T-helper 1 cell treated with Interleukin-12 subunit alpha and Interleukin-12 subunit beta and Interleukin-4 antibody, amounts not matched to agents 30 ng/mL and 1 ng/mL, for 36 hours (primary cell): ENCODE data around the gene ABLIM1. TPM values are rescaled to one million over a fixed set of nuclear protein-coding genes. Genes with fewer than 3 reads are reported as not detected.

Source experiments
- intact Hi-C: fragments of 100-400 bp; cut with micrococcal nuclease; formaldehyde crosslinking; loops from one replicate; pipeline ENCODE4 v1.15.1; 2024
- total RNA-seq: library from RNA; stranded (reverse); gene quantifications from 2 replicates; pipeline ENCODE4 v1.2.3, GENCODE V29; 2022

Gene ABLIM1
- total RNA-seq, 1 donor from 2014 or later = 68.3 TPM

- intact Hi-C loops = loop anchor here (1.0 to 10.0 kb wide), 9 partner anchors 8 to 645 kb away; partner anchors contain the start of genes DCLRE1A, NHLRC2 and TRUB1
Measured at GRCh38 chr10:114499630-114500190, 158.4 kb downstream of the ABLIM1 start.

- intact Hi-C loops = loop anchor here (1.0 to 10.0 kb wide), 9 partner anchors 8 to 644 kb away; partner anchors contain the start of genes DCLRE1A, NHLRC2 and TRUB1
Measured at GRCh38 chr10:114499116-114499515, 159.0 kb downstream of the ABLIM1 start.

- intact Hi-C loops = loop anchor here (1.0 to 10.0 kb wide), 10 partner anchors 7 to 644 kb away; partner anchors contain the start of genes DCLRE1A, NHLRC2 and TRUB1
Measured at GRCh38 chr10:114498413-114499111, 159.5 kb downstream of the ABLIM1 start.

GRCh38 chr10:114495303-114495702 is 162.8 kb downstream of the ABLIM1 start:
- intact Hi-C loops = loop anchor here (10.0 kb wide), 1 partner anchor 641 kb away; the partner anchor contains the start of genes DCLRE1A and NHLRC2

GRCh38 chr10:114492351-114493037 is 165.6 kb downstream of the ABLIM1 start:
- intact Hi-C loops = loop anchor here (2.0 to 10.0 kb wide), 2 partner anchors 446 to 638 kb away; partner anchors contain the start of genes DCLRE1A, NHLRC2 and TRUB1

- intact Hi-C loops = loop anchor here (1.0 to 10.0 kb wide), 3 partner anchors 7 to 637 kb away; partner anchors contain the start of genes DCLRE1A, NHLRC2 and TRUB1
Measured at GRCh38 chr10:114491933-114492332, 166.1 kb downstream of the ABLIM1 start.

- intact Hi-C loops = loop anchor here (1.0 to 10.0 kb wide), 2 partner anchors 8 to 637 kb away; partner anchors contain the start of genes DCLRE1A and NHLRC2
Measured at GRCh38 chr10:114491419-114491818, 166.7 kb downstream of the ABLIM1 start.

- intact Hi-C loops = loop anchor here (10.0 kb wide), 1 partner anchor 635 kb away; the partner anchor contains the start of genes DCLRE1A and NHLRC2
Measured at GRCh38 chr10:114489521-114490310, 168.4 kb downstream of the ABLIM1 start.

GRCh38 chr10:114487815-114488536 is 170.1 kb downstream of the ABLIM1 start:
- intact Hi-C loops = loop anchor here (1.0 kb wide), 1 partner anchor 10 kb away; no protein-coding TSS in a partner anchor

- intact Hi-C loops = no loop called here
Measured at GRCh38 chr10:114486938-114487814, 170.9 kb downstream of the ABLIM1 start.

- intact Hi-C loops = no loop called here
Measured at GRCh38 chr10:114485696-114486400, 172.2 kb downstream of the ABLIM1 start.

- intact Hi-C loops = no loop called here
Measured at GRCh38 chr10:114483575-114483974, 174.5 kb downstream of the ABLIM1 start.

- intact Hi-C loops = no loop called here
Measured at GRCh38 chr10:114482480-114483304, 175.4 kb downstream of the ABLIM1 start.

GRCh38 chr10:114481055-114481454 is 177.0 kb downstream of the ABLIM1 start:
- intact Hi-C loops = no loop called here

GRCh38 chr10:114479836-114480235 is 178.2 kb downstream of the ABLIM1 start:
- intact Hi-C loops = no loop called here

GRCh38 chr10:114479307-114479706 is 178.8 kb downstream of the ABLIM1 start:
- intact Hi-C loops = no loop called here

- intact Hi-C loops = no loop called here
Measured at GRCh38 chr10:114478281-114478680, 179.8 kb downstream of the ABLIM1 start.
